H1 (cell line): ENCODE data around the gene ZNF573. TPM values are rescaled to one million over a fixed set of nuclear protein-coding genes. Genes with fewer than 3 reads are reported as not detected.

Source experiments
- ASH2L ChIP-seq: fragments of 200-600, 300-600 bp; sonication (generic); IDR thresholded peaks from one replicate; pipeline ENCODE4 v1.7.1; 2017; ENCODE audit warnings: low read length
- CTCF ChIP-seq, 3 experiments: IDR thresholded peaks; 1 replicate in 2 of 3; 2 replicates in 1 of 3; pipeline versions ENCODE4 v1.5.1 to v1.6.1; 2011; ENCODE audit warnings: low read length in 3 of 3, mild to moderate bottlenecking in 3 of 3, inconsistent platforms in 2 of 3, low read depth in 1 of 3, moderate library complexity in 1 of 3; ENCODE audit not compliant: insufficient read depth in 1 of 3; ENCODE audit errors: control extremely low read depth in 1 of 3
- EZH2 ChIP-seq: fragments of 200-600 bp; sonication (generic); IDR thresholded peaks from 2 replicates; pipeline ENCODE4 v1.7.1; 2012; ENCODE audit warnings: low read depth, mild to moderate bottlenecking, moderate library complexity, low read length, inconsistent platforms; ENCODE audit not compliant: severe bottlenecking
- GABPA ChIP-seq: IDR thresholded peaks from 2 replicates; pipeline ENCODE4 v1.6.1; 2011; ENCODE audit warnings: mild to moderate bottlenecking, low read length, moderate library complexity, borderline replicate concordance; ENCODE audit not compliant: insufficient read depth
- GTF2F1 ChIP-seq: IDR thresholded peaks from 2 replicates; pipeline ENCODE4 v1.6.1; 2012; ENCODE audit warnings: low read depth, low read length, improper control_type of control experiment, borderline replicate concordance
- HDAC2 ChIP-seq, 2 experiments: fragments of 300-600 bp in 1 of 2; sonication (generic) in 1 of 2; IDR thresholded peaks; 2 replicates each; pipeline ENCODE4 v1.6.1; 2011 to 2012; ENCODE audit warnings: low read depth in 2 of 2, low read length in 2 of 2, mild to moderate bottlenecking in 2 of 2, moderate library complexity in 2 of 2, borderline replicate concordance in 1 of 2, inconsistent platforms in 1 of 2
- KDM4A ChIP-seq: IDR thresholded peaks from one replicate; pipeline ENCODE4 v1.7.1; 2012; ENCODE audit warnings: low read depth, mild to moderate bottlenecking, moderate library complexity, low read length, inconsistent platforms; ENCODE audit not compliant: severe bottlenecking
- PHF8 ChIP-seq: fragments of 200-600 bp; sonication (generic); conservative IDR thresholded peaks from 2 replicates; pipeline ENCODE4 v1.7.1; 2012; ENCODE audit warnings: low read depth, mild to moderate bottlenecking, inconsistent platforms, low read length, moderate library complexity
- POLR2A ChIP-seq, 2 experiments: IDR thresholded peaks; 1 replicate in 1 of 2; 2 replicates in 1 of 2; pipeline ENCODE4 v1.6.1; 2011; ENCODE audit warnings: low read depth in 2 of 2, low read length in 2 of 2, mild to moderate bottlenecking in 2 of 2; ENCODE audit errors: control extremely low read depth in 1 of 2
- RBBP5 ChIP-seq: IDR thresholded peaks from 2 replicates; pipeline ENCODE4 v1.7.1; 2012; ENCODE audit warnings: low read depth, mild to moderate bottlenecking, inconsistent platforms, low read length, moderate library complexity, borderline replicate concordance
- SIN3A ChIP-seq, 2 experiments: IDR thresholded peaks in 1 of 2; conservative IDR thresholded peaks in 1 of 2; 2 replicates each; pipeline ENCODE4 v1.6.1; 2011 to 2012; ENCODE audit warnings: low read length in 2 of 2, improper control_type of control experiment in 1 of 2, low read depth in 1 of 2, mild to moderate bottlenecking in 1 of 2
- SIX5 ChIP-seq: IDR thresholded peaks from 2 replicates; pipeline ENCODE4 v1.6.1; 2011; ENCODE audit warnings: mild to moderate bottlenecking, low read depth, low read length
- SP2 ChIP-seq: IDR thresholded peaks from 2 replicates; pipeline ENCODE4 v1.6.1; 2012; ENCODE audit warnings: mild to moderate bottlenecking, low read length, inconsistent platforms
- TAF1 ChIP-seq: IDR thresholded peaks from 2 replicates; pipeline ENCODE4 v1.6.1; 2011; ENCODE audit warnings: mild to moderate bottlenecking, low read depth, low read length
- TAF7 ChIP-seq: optimal IDR thresholded peaks from 2 replicates; pipeline ENCODE3; 2011; ENCODE audit warnings: low read depth, mild to moderate bottlenecking, inconsistent platforms, low read length, moderate library complexity, borderline replicate concordance
- TBP ChIP-seq: IDR thresholded peaks from 2 replicates; pipeline ENCODE4 v1.6.1; 2011; ENCODE audit warnings: low read depth, low read length, improper control_type of control experiment
- TCF12 ChIP-seq: IDR thresholded peaks from 2 replicates; pipeline ENCODE4 v1.6.1; 2011; ENCODE audit warnings: low read depth, mild to moderate bottlenecking, low read length
- YY1 ChIP-seq: IDR thresholded peaks from 2 replicates; pipeline ENCODE4 v1.6.1; 2011; ENCODE audit warnings: low read depth, mild to moderate bottlenecking, low read length
- ZNF274 ChIP-seq: IDR thresholded peaks from 2 replicates; pipeline ENCODE4 v1.7.0; 2012; ENCODE audit warnings: low read length, borderline replicate concordance; ENCODE audit errors: extremely low read depth
- polyA plus RNA-seq, 7 experiments: library from polyadenylated mRNA; depleted of rRNA in 3 of 7; stranded (reverse) in 5 of 7; unstranded in 2 of 7; fragments of >200 nt in 5 of 7; fragments of 200-250 nt in 2 of 7; gene quantifications; 1 replicate in 5 of 7; 2 replicates in 1 of 7; 4 replicates in 1 of 7; pipeline versions ENCODE4 v1.2.1 to v1.2.3, GENCODE V29; 2011 to 2013; ENCODE audit warnings: missing spikeins in 2 of 7, mixed read lengths in 2 of 7
- total RNA-seq: library from RNA; stranded (reverse); fragmentation: NEBNext Ultra II Directional; extraction: Animal tissue kit (Norgen Biotek cat#: 25700); gene quantifications from 2 replicates; pipeline ENCODE4 v1.2.1, GENCODE V29; 2021
- TF ChIP-seq, protein P1 (sequence below): IDR thresholded peaks from 2 replicates; pipeline ENCODE4 v1.6.1; 2012; ENCODE audit warnings: inconsistent platforms

The ZNF573 gene
- total and polyA plus RNA-seq, 2 of the 8 experiments (the other 6 are each of a cell fraction or from before 2014, with no cell fraction given): 6.3 to 13.8 TPM

DNA sequence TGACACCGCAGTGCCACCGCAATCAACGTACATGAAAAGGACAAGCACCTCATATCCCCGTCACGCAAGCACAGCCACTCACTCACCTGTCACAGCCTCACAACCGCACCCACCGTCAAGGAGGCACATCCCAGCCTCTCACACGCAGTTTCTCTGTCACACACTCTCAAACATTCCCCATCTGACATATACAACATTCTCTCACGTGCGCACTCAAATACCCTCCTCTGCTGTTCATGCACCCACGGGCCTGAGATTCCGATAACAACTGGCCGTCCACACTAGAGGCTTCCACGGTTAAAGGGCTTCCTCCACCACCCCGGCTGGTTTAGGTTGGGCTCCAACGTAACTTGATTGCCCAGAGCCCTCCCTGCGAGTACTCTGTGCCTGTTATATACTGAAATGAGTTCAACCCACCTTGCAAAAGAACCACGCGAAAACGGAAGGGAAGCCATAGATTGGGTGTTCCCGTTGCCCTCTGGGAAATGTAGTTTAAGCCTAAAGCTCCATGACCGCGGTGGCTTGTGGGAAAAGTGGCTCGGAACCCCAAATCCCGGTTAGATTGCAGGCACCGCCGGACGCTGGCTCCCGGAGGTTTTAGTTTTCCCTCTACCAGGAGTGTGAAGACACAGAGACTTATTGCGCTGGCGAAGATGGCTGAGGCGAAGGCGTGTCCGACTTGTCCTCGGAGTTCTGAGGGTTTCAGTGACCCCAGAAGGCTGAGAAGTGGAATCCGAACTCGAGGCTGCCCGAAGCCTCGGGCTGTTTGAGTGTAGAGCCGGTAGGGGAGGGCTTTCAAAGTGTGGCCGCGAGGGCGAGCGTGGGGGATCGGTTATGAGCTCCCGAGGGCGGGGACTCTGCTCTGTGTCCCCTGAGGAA is at the start of gene ZNF573 (continued):
- TF ChIP-seq SIX5: peak; percentile 86
- TF ChIP-seq GABPA: no peak
- peak; percentile 84 for TF ChIP-seq TBP
- TF ChIP-seq CTCF (IDR thresholded peaks at IDR 0.05; ENCODE audit: control extremely low read depth in 1 of 3, insufficient read depth in 1 of 3, low read depth in 1 of 3, low read length in 3 of 3): 0 out of 4 replicates have a peak, but pooled peaks of 1 of the 3 experiments have one; percentile 10
- TF ChIP-seq RBBP5: 0 out of 2 replicates have a peak, but pooled peaks have one; percentile 59
- peak; percentile 62 to 81 for TF ChIP-seq POLR2A (IDR thresholded peaks at IDR 0.05; ENCODE audit: control extremely low read depth in 1 of 2, low read depth in 2 of 2, low read length in 2 of 2)
- peak; percentile 66 for TF ChIP-seq TAF7
- TF ChIP-seq GTF2F1: peak; percentile 39; the same call in 1 of the 2 replicates
- TF ChIP-seq HDAC2 (IDR thresholded peaks at IDR 0.05; ENCODE audit: borderline replicate concordance in 1 of 2, low read depth in 2 of 2, low read length in 2 of 2): 0 out of 4 replicates have a peak, but pooled peaks of 1 of the 2 experiments have one; percentile 6
- TF ChIP-seq EZH2: no peak
- TF ChIP-seq ZNF274: no peak
- peak in 1 of 2 experiments; percentile 39; a peak in 1 of 4 replicates for TF ChIP-seq SIN3A (conservative IDR thresholded peaks at IDR 0.05 in 1 of 2, IDR thresholded peaks at IDR 0.05 in 1 of 2; ENCODE audit: low read depth in 1 of 2, low read length in 2 of 2)
- TF ChIP-seq PHF8: peak; percentile 83
- TF ChIP-seq SP2: no peak
- peak; percentile 92 for TF ChIP-seq TAF1
- TF ChIP-seq KDM4A: peak; percentile 91
- peak; percentile 95 for TF ChIP-seq YY1
- TF ChIP-seq, protein P1, sequence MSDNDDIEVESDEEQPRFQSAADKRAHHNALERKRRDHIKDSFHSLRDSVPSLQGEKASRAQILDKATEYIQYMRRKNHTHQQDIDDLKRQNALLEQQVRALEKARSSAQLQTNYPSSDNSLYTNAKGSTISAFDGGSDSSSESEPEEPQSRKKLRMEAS: 0 out of 2 replicates have a peak, but pooled peaks have one; percentile 35
- no peak for TF ChIP-seq TCF12
- peak; percentile 80 for TF ChIP-seq ASH2L
- TF ChIP-seq, all 59 proteins: peak for 20
